GM10847 (cell line): ENCODE results near the gene BSN.

ENCODE experiments used
- POLR2A ChIP-seq: IDR thresholded peaks from 2 replicates; pipeline ENCODE4 v1.6.1; 2011; ENCODE audit not compliant: insufficient read length; ENCODE audit errors: extremely low read depth

BSN gene

DNA sequence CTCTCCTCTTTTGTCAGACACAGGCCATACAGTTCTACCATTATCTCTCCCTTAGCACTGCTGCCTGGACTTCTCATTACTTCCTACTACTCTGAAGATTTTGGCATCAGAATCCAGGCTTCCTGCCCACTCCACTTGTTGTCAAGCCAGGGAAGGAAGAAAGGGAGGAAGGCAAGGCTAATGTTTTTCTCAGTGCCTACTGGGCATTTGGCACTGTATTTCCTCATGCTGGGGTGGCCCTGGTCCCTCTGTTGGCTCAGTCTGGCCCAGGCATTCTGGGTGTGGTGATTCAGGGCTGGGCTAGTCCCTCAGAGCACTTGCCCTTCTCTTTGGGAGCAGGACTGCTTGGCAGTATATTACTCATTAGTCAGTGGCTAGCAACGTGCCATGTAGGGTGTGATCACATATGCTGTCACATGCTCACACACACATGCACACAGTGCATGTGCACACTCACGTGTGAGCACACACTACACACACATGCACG, 52.9 kb downstream of the BSN start:
- TF ChIP-seq POLR2A, result no peak

DNA sequence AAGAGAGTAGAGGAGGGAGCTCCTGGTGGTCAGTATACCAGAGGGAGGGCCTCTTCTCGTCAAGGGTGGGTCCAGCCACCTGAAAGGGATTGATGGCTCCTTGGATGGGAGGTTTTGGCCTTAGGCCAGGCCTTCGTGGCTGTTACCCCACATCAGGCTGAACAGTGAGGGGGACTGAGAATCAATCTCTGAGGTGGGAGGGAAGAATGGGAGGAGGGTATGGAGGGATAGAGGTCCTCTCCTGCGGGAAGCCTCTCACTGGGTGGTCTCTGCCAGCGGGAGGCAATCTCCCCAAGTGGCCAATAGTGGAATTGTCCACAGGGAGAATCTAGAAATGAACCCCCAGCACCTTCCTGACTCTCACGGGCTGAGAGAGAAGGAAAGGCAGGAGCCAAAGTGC, 53.5 kb downstream of the BSN start:
- no peak for TF ChIP-seq POLR2A

- no peak for TF ChIP-seq POLR2A
Measured at GRCh38 chr3:49609314-49609713, 55.0 kb downstream of the BSN start.

- TF ChIP-seq POLR2A, result no peak
Measured at GRCh38 chr3:49609815-49610214, 55.5 kb downstream of the BSN start.

- no peak for TF ChIP-seq POLR2A
Measured at GRCh38 chr3:49610666-49611280, 56.5 kb downstream of the BSN start.

DNA sequence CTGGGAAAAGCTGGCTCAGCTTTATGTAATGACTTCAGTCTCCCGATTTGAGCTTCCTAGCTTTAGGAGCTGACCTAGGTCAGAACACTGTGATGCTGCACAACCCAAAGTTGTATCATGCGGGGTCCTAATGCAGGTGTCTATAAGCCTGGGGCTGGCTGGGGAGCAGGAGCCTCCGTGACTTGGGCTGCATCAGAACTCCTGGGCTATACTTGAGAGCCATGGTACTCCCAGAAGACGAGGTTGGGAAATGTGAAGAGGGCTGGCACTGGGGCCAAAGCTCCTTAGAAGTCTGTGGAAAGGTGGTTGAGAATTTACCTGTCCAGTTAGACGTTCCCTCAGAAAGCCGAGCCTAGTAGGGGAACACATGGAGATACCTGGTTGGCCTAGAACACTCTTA, 57.0 kb downstream of the BSN start:
- no peak for TF ChIP-seq POLR2A

GRCh38 chr3:49611719-49612118, 57.4 kb downstream of the BSN start:
- no peak for TF ChIP-seq POLR2A

GRCh38 chr3:49614936-49615335, 60.7 kb downstream of the BSN start:
- TF ChIP-seq POLR2A, result no peak

DNA sequence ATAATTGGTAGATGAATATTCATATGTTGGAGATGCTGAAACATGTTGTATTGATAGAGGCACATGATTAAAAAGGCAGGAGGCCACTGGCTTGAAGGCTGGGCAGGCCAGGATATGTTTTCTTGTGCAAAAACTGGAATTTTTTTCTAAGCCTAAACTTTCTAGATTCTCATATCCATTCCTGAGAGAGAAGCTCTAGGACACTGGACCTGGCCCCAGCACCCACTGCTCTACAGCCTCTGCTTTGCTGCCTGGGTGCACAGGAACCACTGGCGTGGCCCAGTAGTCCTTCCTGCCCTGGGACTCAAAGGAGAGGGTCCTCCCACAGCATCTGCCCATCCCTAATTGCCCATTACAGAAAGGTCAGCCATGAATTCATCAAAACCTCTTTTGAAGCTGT, 61.8 kb downstream of the BSN start:
- no peak for TF ChIP-seq POLR2A

- no peak for TF ChIP-seq POLR2A
Measured at GRCh38 chr3:49616491-49616941, 62.2 kb downstream of the BSN start.

- no peak for TF ChIP-seq POLR2A
Measured at GRCh38 chr3:49617390-49618013, 63.2 kb downstream of the BSN start.

DNA sequence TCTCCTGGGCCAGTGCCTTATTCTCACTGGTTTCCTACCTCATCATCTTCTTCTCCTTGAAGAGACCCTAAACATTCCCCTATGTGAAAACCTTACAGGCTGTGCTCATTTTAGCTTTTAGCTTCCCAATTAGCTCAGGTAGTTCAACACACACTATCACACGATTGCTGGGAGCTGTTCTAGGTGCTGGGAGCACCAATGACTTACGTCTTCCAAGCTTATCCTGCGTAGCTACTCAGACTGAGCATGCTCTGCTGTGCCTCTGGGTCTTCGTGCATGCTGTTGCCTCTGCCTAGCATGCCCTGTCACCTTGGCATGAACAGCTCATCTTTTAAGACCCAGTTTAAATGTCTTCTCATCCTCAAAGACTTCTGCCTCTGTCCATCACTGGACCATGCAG, 64.1 kb downstream of the BSN start:
- no peak for TF ChIP-seq POLR2A

DNA sequence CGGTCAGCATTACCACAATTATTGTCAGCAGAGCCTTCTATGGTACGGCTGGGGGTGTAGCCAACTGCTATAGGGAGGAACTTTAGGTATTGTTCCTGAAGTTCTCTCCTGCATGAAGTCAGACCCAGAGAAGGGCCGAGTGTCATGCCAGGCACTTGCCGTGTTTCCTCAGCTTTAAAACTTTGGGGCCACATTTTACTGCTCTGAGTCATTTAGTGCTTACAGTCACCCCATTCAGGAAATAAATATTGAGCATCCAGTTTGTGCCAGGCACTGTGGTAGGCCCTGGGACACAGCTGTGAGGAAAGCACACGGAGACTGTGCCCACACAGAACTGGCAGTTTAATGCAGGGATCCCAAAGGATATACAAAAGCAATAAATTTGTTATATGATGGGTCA, 65.4 kb downstream of the BSN start:
- TF ChIP-seq POLR2A, result no peak

- TF ChIP-seq POLR2A, result no peak
Measured at GRCh38 chr3:49620728-49621127, 66.5 kb downstream of the BSN start.

GRCh38 chr3:49623071-49623470, 68.8 kb downstream of the BSN start:
- TF ChIP-seq POLR2A, result no peak

GRCh38 chr3:49625071-49625470, 70.8 kb downstream of the BSN start:
- TF ChIP-seq POLR2A, result no peak

GRCh38 chr3:49626101-49626581, 71.9 kb downstream of the BSN start:
- TF ChIP-seq POLR2A, result no peak

DNA sequence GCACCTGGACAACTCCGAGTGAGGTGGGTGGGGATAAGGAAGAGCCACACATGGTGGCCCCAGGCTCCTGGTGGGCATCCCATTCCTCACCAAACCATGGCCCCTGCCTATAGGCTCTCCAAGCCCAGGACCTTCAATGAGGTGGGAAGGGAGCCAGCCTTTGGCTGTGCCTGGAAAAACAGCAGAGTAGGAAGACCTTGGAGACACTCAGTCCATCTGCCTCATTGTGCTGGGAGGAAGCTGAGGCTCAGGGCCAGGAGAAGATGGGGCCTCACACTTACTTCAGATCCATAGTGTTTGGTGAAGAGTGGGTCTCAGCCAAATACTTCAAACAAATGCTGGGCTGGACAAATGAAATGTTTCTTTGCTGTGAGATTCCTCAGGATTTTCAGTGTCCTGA, 72.5 kb downstream of the BSN start:
- TF ChIP-seq POLR2A, result no peak

DNA sequence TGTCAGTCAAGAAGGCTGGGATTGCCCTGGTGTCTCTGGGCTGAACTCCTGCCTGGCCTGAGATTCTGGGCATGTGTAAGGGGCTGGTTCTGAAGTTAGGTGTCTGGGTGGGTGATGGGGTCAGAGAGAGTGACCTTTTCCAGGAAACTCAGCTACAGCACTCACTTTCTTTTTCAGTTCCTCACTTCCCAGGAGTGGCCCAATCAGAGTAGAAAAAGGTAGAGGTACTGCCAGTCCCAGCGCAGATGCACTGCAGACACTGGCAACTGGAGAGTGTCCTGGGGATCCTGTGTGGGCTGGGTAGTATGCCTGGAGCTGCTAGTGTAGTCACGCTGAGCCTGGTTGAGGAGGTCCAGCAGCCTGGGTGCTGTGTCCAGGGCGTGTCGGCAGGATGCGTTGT, 73.4 kb downstream of the BSN start:
- no peak for TF ChIP-seq POLR2A
